ENCODE data around the gene ADAM22.

The ADAM22 gene

DNA sequence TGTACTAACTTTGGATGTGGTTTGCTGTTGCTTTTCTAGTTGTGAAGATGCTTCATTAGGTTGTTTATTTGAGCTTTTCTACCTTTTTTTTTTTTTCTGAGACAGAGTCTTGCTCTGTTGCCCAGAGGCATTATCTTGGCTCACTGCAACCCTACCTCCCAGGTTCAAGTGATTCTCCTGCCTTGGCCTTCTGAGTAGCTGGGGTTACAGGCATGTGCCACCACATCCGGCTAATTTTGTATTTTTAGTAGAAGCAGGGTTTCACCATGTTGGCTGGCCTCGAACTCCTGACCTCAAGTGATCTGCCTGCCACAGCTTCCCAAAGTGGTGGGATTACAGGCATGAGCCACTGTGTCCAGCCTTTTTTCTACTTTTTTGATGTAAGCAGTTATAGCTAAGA, 93.7 kb downstream of the ADAM22 start:
- no peak overlapping the region for H3K27ac Mint-ChIP-seq
- H3K4me3 Mint-ChIP-seq, result no peak overlapping the region
- no peak for DNase-seq (ENCODE audit: low spot score)
- peaks cover 2% of the 10 kb centered on the region for H3K27me3 Mint-ChIP-seq (ENCODE audit: low read depth)
- no peaks in the 10 kb centered on the region for H3K36me3 Mint-ChIP-seq (ENCODE audit: low read depth)
- H3K4me1 Mint-ChIP-seq (ENCODE audit: low read depth), result no peaks in the 10 kb centered on the region
- H3K9me3 Mint-ChIP-seq, result peaks cover 36% of the 10 kb centered on the region

DNA sequence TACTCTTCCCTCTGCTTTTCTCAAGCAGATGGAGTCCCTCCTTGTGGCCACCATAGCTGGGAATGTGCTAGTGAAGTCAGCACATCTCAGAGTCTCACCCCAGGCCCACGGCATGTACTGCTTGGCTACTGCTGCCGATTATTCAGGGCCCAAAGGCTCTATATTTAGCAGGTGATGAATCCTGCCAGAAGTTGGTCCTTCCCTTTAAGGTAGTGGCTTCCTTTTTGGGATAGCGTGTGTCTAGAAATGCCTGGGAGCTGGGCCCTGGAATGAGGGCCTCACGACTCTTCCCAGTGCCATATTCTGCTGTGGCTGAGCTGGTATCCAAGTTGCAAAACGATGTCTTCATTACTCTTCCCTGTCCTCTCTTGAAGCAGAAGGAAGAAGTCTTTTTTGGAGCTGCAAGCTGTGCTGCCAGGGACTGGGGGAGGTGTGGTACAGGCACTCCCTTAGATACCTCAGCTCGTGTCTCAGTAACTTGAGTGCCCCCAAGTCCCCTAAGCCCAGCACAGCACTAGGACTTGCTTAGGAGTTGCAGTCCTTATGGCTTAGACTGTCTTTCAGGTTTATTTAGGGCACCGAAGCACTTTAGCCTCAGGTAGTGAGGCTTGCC, 100.1 kb downstream of the ADAM22 start:
- Mint-ChIP-seq H3K27ac (no peak overlapping the region), H3K9me3 (peaks cover 31% of the 10 kb centered on the region), H3K27me3 (ENCODE audit: low read depth) (no peaks in the 10 kb centered on the region), H3K4me1 (ENCODE audit: low read depth) (no peaks in the 10 kb centered on the region), H3K4me3 (no peak overlapping the region), H3K36me3 (ENCODE audit: low read depth) (no peaks in the 10 kb centered on the region)
- no peak for DNase-seq (ENCODE audit: low spot score)

DNA sequence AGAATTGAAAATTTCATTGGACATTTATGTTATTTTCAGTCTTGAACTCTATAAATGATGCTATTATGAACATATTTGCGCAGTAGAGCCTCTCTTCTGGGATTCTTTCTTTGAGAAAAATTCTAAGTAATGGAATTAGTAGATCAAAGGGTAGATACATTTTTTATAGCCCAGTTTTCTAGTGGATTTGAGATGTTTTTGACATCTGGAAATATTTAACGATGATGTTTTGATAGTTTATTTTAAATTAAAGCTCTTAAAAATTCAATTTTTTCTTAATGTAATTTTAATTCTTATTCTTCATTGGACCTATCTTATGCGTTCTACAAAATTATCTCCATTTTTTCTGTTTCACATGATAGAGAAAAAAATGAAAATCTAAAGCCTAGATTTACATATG, 103.0 kb downstream of the ADAM22 start:
- Mint-ChIP-seq H3K27me3 (ENCODE audit: low read depth) (no peaks in the 10 kb centered on the region), H3K9me3 (peaks cover 11% of the 10 kb centered on the region), H3K4me3 (no peak overlapping the region), H3K27ac (no peak overlapping the region), H3K36me3 (ENCODE audit: low read depth) (no peaks in the 10 kb centered on the region), H3K4me1 (ENCODE audit: low read depth) (peaks cover 4% of the 10 kb centered on the region)
- no peak for DNase-seq (ENCODE audit: low spot score)

DNA sequence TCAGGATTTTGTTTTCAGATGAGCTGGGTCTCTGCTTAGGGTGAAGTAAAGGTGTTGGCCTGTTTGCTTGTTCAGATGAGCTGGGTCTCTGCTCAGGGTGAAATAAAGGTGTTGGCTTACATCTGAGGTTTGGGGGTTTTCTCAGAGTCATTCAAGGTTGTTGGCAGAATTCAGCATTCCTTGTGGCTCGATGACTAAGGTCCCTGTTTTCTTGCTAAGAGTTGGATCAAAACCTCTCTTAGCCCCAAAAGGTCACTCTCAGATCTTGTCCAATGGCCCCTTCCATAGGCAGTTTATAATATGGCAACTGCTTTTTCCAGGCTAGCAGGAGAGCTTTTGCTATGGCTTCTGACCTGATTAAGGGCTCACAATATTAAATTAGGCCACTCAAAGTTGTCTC, 106.6 kb downstream of the ADAM22 start:
- Mint-ChIP-seq H3K4me1 (ENCODE audit: low read depth) (peaks cover 14% of the 10 kb centered on the region), H3K27me3 (ENCODE audit: low read depth) (no peaks in the 10 kb centered on the region), H3K9me3 (no peaks in the 10 kb centered on the region), H3K4me3 (no peak overlapping the region), H3K27ac (no peak overlapping the region), H3K36me3 (ENCODE audit: low read depth) (no peaks in the 10 kb centered on the region)
- DNase-seq (ENCODE audit: low spot score), result no peak

DNA sequence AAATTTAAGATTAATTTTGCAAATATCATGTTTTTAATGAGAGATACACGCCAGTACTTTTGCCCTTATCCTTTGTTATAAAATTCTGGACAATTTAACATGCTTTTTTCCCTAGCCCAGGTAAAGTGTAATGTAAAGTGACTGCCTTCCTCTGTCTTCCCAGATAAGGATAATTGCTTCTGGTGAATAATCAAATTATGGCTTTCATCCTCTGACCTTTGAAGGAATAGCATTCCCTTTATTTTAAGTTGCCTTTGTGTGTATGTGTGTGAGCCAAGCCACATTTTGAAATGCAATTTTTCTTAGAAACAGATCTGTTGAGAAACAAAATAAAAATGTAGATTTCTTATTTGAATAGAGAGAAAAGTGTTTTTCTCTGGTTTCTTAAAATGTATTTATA, 107.5 kb downstream of the ADAM22 start:
- DNase-seq (ENCODE audit: low spot score), result no peak
- no peaks in the 10 kb centered on the region for H3K9me3 Mint-ChIP-seq
- H3K27ac Mint-ChIP-seq, result no peak overlapping the region
- H3K4me1 Mint-ChIP-seq (ENCODE audit: low read depth), result peaks cover 16% of the 10 kb centered on the region
- H3K4me3 Mint-ChIP-seq, result no peak overlapping the region
- H3K27me3 Mint-ChIP-seq (ENCODE audit: low read depth), result no peaks in the 10 kb centered on the region
- no peaks in the 10 kb centered on the region for H3K36me3 Mint-ChIP-seq (ENCODE audit: low read depth)

DNA sequence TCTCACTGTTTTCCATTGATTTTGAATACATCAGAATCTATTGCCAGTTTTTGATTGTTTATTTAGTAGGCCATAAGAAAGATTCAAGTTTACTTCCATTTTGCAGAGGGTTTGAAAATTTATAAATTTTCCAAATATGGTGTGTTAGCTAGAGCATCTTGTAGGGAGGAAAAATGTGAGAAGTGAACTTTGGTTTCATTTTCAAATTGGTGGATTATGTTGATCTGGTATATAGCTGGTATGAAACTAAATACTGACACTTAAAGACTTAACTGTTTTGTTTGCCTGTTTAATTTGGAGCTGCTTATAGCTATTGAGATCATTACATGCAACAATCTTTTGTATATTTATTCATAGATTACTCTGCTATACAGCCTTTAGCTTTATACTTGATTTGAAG, 108.1 kb downstream of the ADAM22 start:
- H3K27ac Mint-ChIP-seq, result no peak overlapping the region
- H3K9me3 Mint-ChIP-seq, result no peaks in the 10 kb centered on the region
- peaks cover 16% of the 10 kb centered on the region for H3K4me1 Mint-ChIP-seq (ENCODE audit: low read depth)
- H3K36me3 Mint-ChIP-seq (ENCODE audit: low read depth), result no peaks in the 10 kb centered on the region
- no peak for DNase-seq (ENCODE audit: low spot score)
- H3K27me3 Mint-ChIP-seq (ENCODE audit: low read depth), result no peaks in the 10 kb centered on the region
- peak overlapping the region; percentile 27 for H3K4me3 Mint-ChIP-seq

DNA sequence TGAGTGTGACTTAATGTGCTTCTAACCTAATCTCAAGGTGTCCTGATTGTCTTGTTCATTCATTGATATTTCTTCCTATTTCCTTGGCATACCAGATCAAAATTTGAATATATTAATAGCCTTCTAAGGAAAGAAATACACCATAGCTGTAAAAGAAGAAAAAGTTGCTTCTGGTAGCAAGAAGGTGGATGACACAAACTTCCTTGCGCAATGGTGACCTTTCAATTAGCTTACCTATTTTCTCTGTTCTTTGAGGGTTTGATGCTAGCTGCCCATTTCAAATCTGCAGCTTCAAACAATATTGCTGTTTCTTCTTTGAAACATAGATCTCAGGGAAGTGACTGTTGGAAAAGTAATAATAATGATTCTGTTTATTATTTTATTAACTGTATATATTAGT, 108.8 kb downstream of the ADAM22 start:
- Mint-ChIP-seq H3K36me3 (ENCODE audit: low read depth) (no peaks in the 10 kb centered on the region), H3K27ac (no peak overlapping the region), H3K4me1 (ENCODE audit: low read depth) (peaks cover 16% of the 10 kb centered on the region), H3K4me3 (no peak overlapping the region), H3K27me3 (ENCODE audit: low read depth) (no peaks in the 10 kb centered on the region), H3K9me3 (no peaks in the 10 kb centered on the region)
- no peak for DNase-seq (ENCODE audit: low spot score)

DNA sequence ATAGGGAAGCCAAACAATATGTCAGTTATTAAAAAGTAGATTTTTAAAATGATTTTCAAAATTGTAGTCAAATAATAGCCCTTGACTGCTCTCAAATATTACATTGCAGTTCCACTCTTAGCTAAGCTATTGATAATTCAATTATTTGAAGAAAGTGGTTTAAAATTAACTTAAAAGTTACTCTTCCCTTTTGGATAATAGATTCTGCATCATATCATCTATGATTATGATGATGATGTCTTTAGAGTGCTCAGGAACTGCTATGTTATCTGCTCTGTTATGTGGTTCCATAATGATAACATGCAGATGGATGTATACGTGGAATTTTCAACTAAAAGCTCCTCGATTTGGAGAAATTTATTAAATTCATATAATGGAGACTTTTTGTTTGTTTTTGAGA, 110.0 kb downstream of the ADAM22 start:
- Mint-ChIP-seq H3K27me3 (ENCODE audit: low read depth) (no peaks in the 10 kb centered on the region), H3K4me1 (ENCODE audit: low read depth) (peaks cover 16% of the 10 kb centered on the region), H3K36me3 (ENCODE audit: low read depth) (no peaks in the 10 kb centered on the region), H3K9me3 (no peaks in the 10 kb centered on the region), H3K27ac (no peak overlapping the region), H3K4me3 (no peak overlapping the region)
- DNase-seq (ENCODE audit: low spot score), result no peak

DNA sequence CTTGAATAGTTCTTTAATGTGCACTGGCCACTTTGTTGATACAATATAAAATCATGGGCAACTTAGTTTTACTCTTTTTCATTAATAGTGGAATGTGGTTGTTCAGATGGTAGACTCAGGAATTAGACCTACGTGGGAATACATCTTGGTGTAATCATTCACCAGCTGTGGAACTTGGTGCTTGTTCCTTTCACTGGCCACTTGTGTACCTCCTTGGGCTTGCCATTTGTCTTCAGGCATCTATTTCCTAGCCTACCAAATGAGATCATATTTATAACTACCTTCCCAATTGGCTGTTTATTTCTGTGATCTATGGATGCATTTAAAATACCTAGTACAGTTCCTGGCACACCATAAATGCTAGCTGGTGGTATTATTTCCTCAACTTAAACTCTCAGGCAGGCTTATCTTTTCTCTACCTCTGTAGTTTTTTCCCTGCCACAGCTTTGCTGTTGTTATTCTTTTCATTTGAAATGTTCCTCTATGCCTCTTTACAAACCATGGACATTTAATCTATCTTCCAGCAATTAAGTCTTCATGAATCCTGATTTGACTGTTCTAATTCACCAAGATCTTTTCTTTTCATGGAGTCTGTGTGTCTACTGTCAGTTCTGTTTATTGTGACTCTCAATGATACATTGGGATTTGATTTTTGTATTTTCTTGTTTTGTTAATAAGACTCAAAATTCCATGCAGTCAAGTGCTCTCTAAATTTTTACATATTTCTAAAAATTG, 113.0 kb downstream of the ADAM22 start:
- no peak for DNase-seq (ENCODE audit: low spot score)
- Mint-ChIP-seq H3K9me3 (no peaks in the 10 kb centered on the region), H3K36me3 (ENCODE audit: low read depth) (no peaks in the 10 kb centered on the region), H3K27ac (no peak overlapping the region), H3K27me3 (ENCODE audit: low read depth) (no peaks in the 10 kb centered on the region), H3K4me3 (no peak overlapping the region), H3K4me1 (ENCODE audit: low read depth) (peaks cover 12% of the 10 kb centered on the region)

DNA sequence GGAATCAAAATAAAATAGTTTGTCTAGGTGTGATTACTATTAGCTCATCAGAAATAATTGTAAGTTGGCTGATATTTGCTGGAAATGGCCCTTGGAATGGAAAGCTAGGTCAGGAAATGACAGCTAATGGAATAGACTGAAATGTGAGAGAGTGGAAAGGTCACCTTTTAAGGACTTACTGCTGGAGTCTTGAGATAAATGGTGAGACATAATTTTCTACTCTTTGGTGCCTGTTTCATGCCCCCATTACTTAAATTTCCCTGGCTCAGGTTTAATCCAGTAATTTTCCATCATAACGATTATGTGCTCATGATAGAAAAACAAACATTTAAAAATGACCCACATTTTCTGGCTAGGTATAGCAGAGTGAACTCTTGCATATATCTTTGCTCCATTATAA, 123.6 kb downstream of the ADAM22 start:
- no peak for DNase-seq (ENCODE audit: low spot score)
- Mint-ChIP-seq H3K4me3 (no peak overlapping the region), H3K27me3 (ENCODE audit: low read depth) (no peaks in the 10 kb centered on the region), H3K4me1 (ENCODE audit: low read depth) (no peaks in the 10 kb centered on the region), H3K36me3 (ENCODE audit: low read depth) (no peaks in the 10 kb centered on the region), H3K9me3 (no peaks in the 10 kb centered on the region), H3K27ac (no peak overlapping the region)

DNA sequence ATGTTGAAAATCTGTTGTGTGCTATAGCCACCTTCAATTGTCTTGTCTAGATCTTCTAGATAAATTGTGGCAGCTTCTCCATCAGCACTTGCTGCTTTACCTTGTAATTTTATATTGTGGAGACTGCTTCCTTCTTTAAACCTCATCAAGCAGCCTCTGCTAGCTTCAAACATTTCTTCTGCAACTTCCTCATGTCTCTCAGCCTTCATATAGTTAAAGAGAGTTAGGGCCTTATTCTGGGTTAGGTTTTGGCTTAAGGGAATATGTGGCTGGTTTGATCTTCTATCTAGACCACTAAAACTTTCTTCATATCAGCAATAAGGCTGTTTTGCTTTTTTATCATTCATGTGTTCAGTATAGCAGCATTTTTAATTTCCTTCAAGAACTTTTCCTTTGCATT, 128.2 kb downstream of the ADAM22 start:
- no peak for DNase-seq (ENCODE audit: low spot score)
- Mint-ChIP-seq H3K36me3 (ENCODE audit: low read depth) (no peaks in the 10 kb centered on the region), H3K27ac (no peak overlapping the region), H3K27me3 (ENCODE audit: low read depth) (no peaks in the 10 kb centered on the region), H3K4me1 (ENCODE audit: low read depth) (no peaks in the 10 kb centered on the region), H3K9me3 (no peaks in the 10 kb centered on the region), H3K4me3 (no peak overlapping the region)

DNA sequence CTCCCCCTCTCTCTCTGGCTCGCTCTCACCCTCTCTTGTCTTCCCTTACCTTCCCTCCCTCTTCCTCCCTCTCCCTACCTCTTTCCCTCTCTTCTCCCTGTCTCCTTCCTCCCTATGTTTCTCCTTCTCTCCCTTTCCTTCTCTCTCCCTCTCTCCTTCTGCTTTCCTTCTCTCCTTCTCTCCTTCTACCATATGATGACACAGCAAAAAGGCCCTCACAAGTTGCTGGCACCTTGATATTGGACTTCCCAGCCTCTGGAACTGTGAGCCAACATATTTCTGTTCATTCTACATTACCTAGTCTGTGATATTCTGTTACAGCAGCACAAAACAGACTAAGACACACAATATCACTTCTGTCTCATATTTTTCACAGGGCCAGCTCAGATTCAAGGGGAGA, 135.0 kb downstream of the ADAM22 start:
- no peaks in the 10 kb centered on the region for H3K9me3 Mint-ChIP-seq
- no peak overlapping the region for H3K27ac Mint-ChIP-seq
- DNase-seq (ENCODE audit: low spot score), result no peak
- no peaks in the 10 kb centered on the region for H3K27me3 Mint-ChIP-seq (ENCODE audit: low read depth)
- peaks cover 7% of the 10 kb centered on the region for H3K4me1 Mint-ChIP-seq (ENCODE audit: low read depth)
- H3K4me3 Mint-ChIP-seq, result no peak overlapping the region
- no peaks in the 10 kb centered on the region for H3K36me3 Mint-ChIP-seq (ENCODE audit: low read depth)

DNA sequence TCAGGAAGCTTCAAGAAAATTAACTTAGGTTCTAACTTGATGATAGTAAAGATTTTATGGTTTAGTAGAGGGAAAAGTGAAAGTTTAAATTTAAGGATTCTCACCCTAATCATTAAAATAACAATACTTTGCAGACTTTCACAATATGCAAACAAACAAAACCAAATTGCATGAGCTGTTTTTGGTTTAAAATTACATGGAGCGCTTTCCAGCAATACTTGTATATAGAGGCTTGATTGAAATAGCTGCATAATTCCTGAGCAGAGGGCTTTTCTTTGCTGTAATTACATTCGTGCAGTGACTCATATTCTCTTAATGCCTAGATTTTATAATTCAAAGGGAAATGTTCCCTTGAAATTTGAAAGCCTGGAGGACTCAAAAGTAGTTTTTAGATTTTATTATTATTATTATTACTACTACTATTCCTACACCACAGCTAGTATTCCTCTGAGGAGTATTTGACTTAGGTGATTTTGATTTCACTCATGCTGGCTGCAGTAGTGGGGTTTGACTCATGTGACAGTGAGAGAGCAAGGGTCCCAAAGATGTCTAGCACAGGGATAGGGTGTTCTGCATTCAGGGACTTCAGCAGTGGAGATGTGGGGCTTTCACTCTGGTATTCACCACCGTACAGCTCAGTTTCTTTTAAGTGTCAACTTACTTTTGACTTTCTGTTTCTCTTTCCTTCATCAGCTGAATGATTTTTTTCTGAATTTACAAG, 138.1 kb downstream of the ADAM22 start:
- H3K4me3 Mint-ChIP-seq, result peak overlapping the region; percentile 10
- DNase-seq (ENCODE audit: low spot score), result no peak
- H3K27ac Mint-ChIP-seq, result no peak overlapping the region
- peaks cover 10% of the 10 kb centered on the region for H3K4me1 Mint-ChIP-seq (ENCODE audit: low read depth)
- H3K36me3 Mint-ChIP-seq (ENCODE audit: low read depth), result no peaks in the 10 kb centered on the region
- H3K27me3 Mint-ChIP-seq (ENCODE audit: low read depth), result no peaks in the 10 kb centered on the region
- no peaks in the 10 kb centered on the region for H3K9me3 Mint-ChIP-seq

DNA sequence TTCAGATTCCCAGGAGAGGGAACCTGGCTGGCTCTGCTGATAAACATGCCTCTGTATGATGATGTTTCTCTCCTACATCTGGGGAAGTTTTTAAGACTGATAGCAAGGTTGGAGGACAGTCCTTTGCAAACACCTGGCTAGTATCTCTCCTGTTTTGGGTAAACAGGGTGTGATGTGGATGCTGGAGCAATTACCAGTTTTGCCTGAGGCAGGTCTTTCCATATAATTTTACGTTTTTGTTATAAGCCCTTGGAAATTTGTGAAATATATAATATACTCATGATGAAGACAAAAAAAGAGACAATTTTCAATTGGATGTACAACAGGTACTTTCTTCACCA, 138.6 kb downstream of the ADAM22 start:
- no peak for DNase-seq (ENCODE audit: low spot score)
- Mint-ChIP-seq H3K27me3 (ENCODE audit: low read depth) (no peaks in the 10 kb centered on the region), H3K4me1 (ENCODE audit: low read depth) (peaks cover 10% of the 10 kb centered on the region), H3K27ac (no peak overlapping the region), H3K4me3 (peak overlapping the region; percentile 10), H3K36me3 (ENCODE audit: low read depth) (no peaks in the 10 kb centered on the region), H3K9me3 (no peaks in the 10 kb centered on the region)
